CD4-positive, alpha-beta T cell treated with Interleukin-12 subunit alpha and Interleukin-12 subunit beta, for 1 hour (primary cell): ENCODE results near the gene HOXB2.

Source experiments
- DNase-seq: peaks from one replicate; pipeline ENCODE4 v3.0.0-alpha.2; 2020

HOXB2 gene

DNA sequence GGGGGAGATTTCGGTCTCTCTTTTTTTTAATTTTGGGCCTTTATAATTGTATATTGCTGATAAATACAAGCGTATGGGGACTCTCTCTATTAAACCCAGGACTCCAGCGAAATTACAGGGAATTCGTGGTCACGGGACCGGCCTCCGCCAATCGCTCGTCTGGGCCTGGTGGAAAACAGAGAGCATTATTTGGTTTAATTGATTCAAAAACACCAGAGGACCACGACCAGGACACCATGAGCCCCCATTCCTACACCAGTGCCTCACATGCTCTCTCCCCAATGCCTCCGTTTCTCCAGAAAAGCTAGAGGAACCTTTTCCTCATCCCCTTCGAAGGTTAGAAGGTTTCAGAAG lies at the start of gene HOXB2:
TSS of gene HOXB2 (minus strand) at position 88 of the 354 bp plus-strand sequence. CDS start 198 bp downstream, outside the sequence.
- DNase-seq, result no peak

GRCh38 chr17:48593840-48594537 lies 49.1 kb upstream of the HOXB2 start:
- peak; percentile 84 for DNase-seq

DNA sequence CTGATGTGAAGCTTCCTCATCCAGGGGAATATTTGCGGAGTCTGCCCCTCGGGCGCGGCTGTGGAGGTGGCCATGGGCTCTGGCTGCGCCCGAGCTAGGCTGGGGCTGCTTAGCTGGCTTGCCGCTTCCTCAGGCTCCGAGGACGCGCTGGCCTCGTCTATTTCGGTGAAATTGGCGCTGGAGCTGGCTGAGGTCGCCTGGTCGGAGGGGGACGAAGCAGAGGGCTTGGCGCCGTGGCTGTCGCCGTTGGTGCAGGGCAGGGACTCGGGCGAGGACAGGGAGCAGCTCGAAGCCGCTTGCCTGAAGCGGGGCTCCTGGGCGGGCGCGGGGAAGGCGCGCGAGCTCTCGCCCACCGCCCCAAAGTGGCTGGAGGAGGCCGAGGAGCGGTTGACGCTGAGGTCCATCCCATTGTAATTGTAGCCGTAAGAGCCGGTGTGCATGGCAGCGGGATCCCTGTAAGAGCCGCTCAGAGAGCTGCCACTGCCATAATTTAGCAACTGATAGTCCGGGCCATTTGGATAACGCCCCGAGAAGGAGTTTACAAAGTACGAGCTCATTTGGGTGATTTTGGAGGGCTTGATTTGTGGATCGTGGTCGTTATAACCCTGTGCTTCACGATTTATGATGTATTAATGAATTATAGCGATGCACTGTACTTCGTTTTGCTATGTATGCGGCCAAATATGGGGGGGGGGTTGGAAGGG lies 48.4 kb upstream of the HOXB2 start, which contains the start of gene HOXB5:
TSS of gene HOXB5 (minus strand) at position 654 of the 704 bp plus-strand sequence. CDS start at position 557, 97 bp downstream.
- no peak for DNase-seq

DNA sequence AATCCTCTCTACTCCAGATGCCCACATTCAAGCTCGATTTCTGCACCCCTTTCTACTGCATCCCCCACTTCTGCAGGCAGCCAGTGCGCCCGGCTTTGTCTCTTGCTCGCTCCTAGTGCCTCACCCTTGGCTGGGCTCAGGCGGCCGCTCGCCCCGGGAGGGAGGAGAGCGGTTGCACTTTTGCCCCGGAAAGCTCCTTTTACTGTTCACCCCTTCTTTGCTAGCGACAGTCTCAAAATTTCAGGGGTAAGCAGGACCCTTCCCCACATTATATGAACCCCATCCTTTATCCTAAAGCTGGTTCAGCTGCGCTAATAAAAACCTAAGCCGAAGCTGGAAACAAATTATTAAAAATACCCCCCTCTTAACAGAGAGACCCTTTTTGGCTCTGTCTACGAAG lies 47.7 kb upstream of the HOXB2 start:
- no peak for DNase-seq

DNA sequence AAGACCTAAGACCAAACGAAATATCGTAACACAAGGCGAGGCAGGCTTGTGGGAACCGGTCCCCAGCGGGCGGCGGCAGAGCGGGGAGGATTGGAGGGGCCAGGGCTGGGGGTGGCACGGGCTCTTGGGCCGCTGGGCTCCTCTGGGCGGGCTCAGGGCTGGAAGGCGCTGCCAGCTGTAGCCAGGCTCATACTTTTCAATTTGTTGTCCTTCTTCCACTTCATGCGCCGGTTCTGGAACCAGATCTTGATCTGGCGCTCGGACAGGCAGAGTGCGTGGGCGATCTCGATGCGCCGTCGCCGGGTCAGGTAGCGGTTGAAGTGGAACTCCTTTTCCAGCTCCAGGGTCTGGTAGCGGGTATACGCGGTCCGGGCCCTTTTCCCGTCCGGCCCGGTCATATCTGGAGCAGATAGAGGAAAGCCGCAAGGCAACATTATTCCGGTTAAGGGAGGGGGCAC lies 47.2 kb upstream of the HOXB2 start:
- DNase-seq, result no peak

- no peak for DNase-seq
Observed at GRCh38 chr17:48591255-48592056, 46.5 kb upstream of the HOXB2 start.

GRCh38 chr17:48590607-48591161 lies 45.8 kb upstream of the HOXB2 start:
- DNase-seq, result no peak

DNA sequence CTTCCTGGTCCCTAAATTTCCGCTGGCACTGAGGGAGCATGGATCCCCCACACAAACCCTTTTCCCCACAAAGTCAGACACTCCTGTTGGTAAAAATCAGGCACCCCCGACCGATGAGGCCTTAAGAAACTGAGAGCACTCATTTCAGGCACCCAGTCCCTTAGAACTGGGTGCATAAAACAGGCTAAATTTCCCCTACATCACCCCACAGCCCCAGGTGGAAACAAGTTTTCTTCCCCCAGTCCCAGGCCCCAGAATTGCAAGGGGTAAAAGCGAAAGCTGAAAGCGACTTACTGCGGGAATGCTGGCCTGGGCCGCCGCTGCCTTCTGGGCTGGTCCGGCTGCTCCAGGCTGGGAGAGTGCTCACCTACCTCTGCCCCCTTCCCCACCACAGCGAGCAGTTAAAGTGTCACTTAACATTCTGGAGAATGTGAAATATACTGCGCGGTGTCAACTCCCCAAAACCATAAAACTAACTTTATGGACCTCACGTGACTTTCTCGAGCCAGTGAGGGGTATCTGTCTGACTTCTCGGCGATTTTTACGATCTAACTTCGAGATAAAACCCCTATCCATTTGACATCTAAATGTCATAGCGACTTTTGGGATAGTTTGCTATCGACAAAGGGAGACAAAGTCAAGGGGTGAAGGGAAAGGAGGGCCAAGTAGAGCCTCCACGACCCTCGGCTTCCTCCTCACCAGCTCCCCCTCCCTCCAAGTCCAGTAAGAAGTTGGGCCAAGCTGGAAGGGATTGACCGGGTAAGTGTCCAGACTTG lies 45.1 kb upstream of the HOXB2 start, which contains the start of gene HOXB3:
TSS of gene HOXB3 (minus strand) at position 411 of the 776 bp plus-strand sequence. CDS start 37,767 bp downstream, outside the sequence.
- no peak for DNase-seq

DNA sequence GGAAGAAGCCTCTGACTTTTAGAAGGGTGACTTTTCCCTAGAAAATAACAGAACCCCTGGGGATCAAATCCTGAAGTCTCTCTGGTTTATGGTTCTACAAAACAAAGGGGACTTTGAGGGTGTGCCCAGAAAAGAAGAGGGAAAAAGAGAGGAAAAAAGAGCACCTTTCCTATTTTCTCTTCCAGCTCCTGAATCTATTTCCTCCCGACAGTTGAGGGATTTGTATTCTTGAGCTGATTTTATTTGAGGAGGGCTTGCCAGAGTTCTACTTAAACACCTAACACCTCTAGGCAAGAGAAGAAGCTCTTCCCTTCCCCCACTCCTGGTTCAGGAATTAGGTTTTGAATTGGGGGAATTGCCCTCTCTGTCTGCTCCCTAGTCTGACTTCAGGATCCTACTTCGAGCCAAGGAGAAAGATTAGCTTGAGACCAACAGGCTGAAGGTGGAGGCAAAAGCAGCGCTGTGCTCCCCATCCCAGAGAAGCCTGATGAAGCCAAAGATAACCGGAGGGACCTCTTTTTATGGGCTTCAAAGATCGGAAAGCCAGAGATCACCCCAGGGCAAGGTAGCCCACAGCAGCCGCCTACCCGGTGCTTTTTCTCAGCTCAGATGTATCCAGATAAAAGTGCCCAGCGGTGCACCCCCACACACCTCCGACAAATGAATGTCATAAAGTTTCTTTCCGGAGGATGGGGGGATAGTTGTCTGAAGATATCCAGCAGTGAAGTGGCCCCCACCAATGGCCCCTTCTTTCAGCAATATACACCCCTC lies 44.3 kb upstream of the HOXB2 start:
- DNase-seq, result no peak

DNA sequence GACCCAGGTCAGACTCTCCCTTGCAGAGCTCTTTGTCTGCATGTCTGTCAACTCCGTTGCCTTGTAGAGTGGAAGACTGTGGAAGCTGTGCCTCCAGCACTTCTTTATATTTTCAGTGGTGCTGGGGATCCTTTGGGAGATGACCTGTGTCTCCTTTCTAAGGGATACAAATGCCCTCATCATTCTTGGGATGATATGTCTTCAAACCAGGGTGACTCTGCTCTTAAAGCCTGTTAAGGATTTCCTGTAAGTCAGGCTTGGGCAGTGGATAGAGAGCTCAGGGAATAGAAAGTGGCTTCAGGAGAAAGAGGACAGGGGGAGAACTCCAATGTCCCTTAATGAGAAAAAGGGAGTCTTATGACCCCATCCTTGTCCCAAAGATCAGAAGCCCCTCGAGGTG lies 43.6 kb upstream of the HOXB2 start:
- no peak for DNase-seq

- DNase-seq, result no peak
Observed at GRCh38 chr17:48588074-48588415, 43.1 kb upstream of the HOXB2 start.

DNA sequence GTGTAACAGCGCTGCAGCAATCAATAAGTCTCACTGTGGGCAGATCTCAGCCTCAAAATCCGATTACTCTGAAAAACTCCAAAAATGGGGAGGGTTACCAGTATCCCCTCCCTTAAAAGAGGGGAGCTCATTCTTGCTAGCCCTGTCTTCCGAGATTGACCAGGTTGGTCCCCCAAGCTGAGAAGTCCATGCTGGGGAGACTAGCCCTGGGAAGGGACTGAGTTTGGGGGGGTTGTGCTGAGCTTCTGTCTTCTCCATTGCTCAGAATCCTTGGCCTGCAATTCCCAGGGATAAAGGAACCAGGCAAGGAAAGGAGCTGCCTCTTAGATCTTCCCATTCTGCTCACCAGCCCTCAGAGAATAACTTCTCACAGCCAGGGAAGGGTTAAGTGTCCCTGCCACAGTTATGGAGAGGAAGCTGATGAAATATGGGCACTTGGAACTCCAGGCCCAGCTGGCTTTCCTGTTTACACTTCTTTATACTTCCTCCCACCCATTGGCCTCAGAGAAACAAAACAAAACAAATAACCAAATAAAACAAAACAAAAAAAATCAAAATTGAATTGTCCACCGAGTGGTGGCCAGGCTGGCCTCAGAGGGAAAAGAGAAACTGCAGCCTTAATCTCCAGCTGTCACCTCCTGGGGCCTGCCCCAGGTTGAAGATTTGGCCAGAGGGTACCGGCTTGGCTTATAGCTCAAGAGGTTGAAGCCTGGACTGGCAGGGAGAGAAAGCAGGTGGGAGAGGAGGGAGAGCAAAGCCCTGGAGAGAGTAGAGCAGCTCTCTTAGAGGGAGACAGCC lies 42.6 kb upstream of the HOXB2 start:
- no peak for DNase-seq

- no peak for DNase-seq
Observed at GRCh38 chr17:48586355-48587258, 41.7 kb upstream of the HOXB2 start.

DNA sequence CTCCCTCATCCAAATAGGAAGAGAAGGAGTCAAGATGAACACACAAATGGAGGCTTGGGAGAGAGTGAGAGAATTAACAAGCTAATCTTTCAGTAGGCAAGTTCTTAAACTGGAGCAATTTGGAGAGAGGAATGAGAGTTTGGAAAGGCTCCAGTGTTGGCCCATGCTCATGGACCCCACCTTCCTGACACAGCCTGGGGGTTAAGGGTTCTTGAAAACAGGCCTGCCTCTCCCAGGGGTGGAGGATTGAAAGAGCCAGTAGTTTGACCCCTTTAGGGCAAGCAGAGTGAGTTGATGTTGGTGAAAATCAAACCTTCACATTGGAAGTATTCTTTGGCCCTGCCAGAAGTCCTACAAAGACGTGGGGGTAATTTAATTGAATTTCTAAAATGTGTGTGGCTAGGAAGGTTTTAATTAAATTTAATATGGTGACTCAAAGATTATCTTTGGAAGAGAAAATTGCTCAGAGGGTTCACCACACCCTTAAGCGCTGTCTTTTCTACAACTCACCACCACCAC lies 39.4 kb upstream of the HOXB2 start:
- DNase-seq, result no peak

DNA sequence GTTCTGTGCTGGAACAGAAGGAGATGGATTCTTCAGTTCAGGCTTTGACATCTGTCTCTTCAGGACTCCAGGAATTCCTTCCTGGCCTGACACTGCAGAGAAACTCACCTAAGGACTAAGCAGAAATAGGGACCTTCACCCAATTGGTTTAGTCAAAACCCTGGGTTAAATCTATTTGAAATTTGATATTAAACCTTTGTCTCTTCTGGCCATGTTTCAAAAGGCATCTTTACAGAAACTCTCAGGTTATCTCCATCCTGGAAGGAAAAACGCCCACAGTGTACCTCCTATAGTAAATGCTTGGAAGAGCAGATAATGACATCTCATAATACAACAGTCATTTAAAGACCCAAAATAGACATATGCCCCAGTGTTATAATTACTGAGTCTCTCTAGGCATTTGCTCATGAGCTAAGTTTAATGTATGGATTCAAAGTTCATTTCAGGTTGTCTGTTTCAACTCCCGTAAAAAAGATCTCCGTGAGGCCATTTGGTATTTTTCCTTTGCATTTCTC lies 38.9 kb upstream of the HOXB2 start:
- no peak for DNase-seq

GRCh38 chr17:48582750-48583069 lies 37.8 kb upstream of the HOXB2 start:
- no peak for DNase-seq

- no peak for DNase-seq
Observed at GRCh38 chr17:48579760-48580554, 35.0 kb upstream of the HOXB2 start.

- DNase-seq, result no peak
Observed at GRCh38 chr17:48579471-48579759, 34.5 kb upstream of the HOXB2 start.
